Heart left ventricle (tissue), 16 donors: Measurements from ENCODE around the gene BHLHE40. TPM values are rescaled to one million over a fixed set of nuclear protein-coding genes. Genes with fewer than 3 reads are reported as not detected.

Experiments used
- ATAC-seq, 4 donors: fragments of 200-7000 bp; cut with Tn5 transposase; one replicate each; pipeline ENCODE4 v1.9.1; 2020 to 2022; ENCODE audit warnings: moderate library complexity in 4 of 4, mild to moderate bottlenecking in 3 of 4, moderate number of reproducible peaks in 1 of 4
- DNase-seq, 5 donors: peaks; one replicate each; pipeline ENCODE4 v3.0.0-alpha.2; 2020
- H3K27ac ChIP-seq, 12 donors: fragments of 200-600 bp; sonication (generic) in 4 of 12; one replicate each; pipeline versions ENCODE4 v1.5.0 to v1.8.0; 2016 to 2022; ENCODE audit warnings: mild to moderate bottlenecking in 2 of 12
- H3K27me3 ChIP-seq, 9 donors: fragments of 200-600 bp; sonication (generic) in 2 of 9; one replicate each; pipeline versions ENCODE4 v1.5.1 to v1.8.0; 2016 to 2022; ENCODE audit warnings: mild to moderate bottlenecking in 3 of 9
- H3K36me3 ChIP-seq, 9 donors: fragments of 200-600 bp; sonication (generic) in 2 of 9; one replicate each; pipeline versions ENCODE4 v1.5.0 to v1.8.0; 2018 to 2022; ENCODE audit warnings: mild to moderate bottlenecking in 2 of 9
- H3K4me1 ChIP-seq, 12 donors: fragments of 200-600 bp; sonication (generic) in 4 of 12; one replicate each; pipeline versions ENCODE4 v1.5.0 to v1.8.0; 2016 to 2022; ENCODE audit warnings: mild to moderate bottlenecking in 3 of 12
- H3K4me3 ChIP-seq, 12 donors: fragments of 200-600 bp; sonication (generic) in 4 of 12; one replicate each; pipeline versions ENCODE4 v1.5.0 to v1.8.0; 2017 to 2022; ENCODE audit warnings: mild to moderate bottlenecking in 9 of 12, moderate library complexity in 4 of 12
- H3K9me3 ChIP-seq, 12 donors: fragments of 200-600 bp; sonication (generic) in 4 of 12; one replicate each; pipeline versions ENCODE4 v1.5.0 to v1.8.0; 2016 to 2022; ENCODE audit warnings: mild to moderate bottlenecking in 1 of 12
- CTCF ChIP-seq, 12 donors: fragments of 200-600 bp; sonication (generic) in 4 of 12; IDR thresholded peaks; one replicate each; pipeline versions ENCODE4 v1.5.0 to v1.8.0; 2018 to 2022; ENCODE audit warnings: antibody characterized with exemption in 12 of 12, mild to moderate bottlenecking in 5 of 12
- POLR2A ChIP-seq, 2 donors: fragments of 450-650 bp; IDR thresholded peaks; one replicate each; pipeline ENCODE4 v1.6.1; 2017; ENCODE audit warnings: antibody characterized with exemption in 2 of 2, mild to moderate bottlenecking in 2 of 2, moderate library complexity in 2 of 2
- WGBS, 4 donors: extraction: QIAGEN DNeasy Blood & Tissue Kit in 2 of 4; methylation state at CpG; one replicate each; pipeline versions ENCODE4 v1.1.5 to v1.1.7; 2013 to 2018; 5-methylcytosine and 5-hydroxymethylcytosine counted together
- intact Hi-C, 10 donors: fragments of 100-400 bp; cut with DNase I; formaldehyde crosslinking; loops; one replicate each; pipeline versions ENCODE4 v1.11.1 to v1.14.2; 2022
- polyA plus RNA-seq, 2 donors: library from polyadenylated mRNA; stranded (reverse); fragments of 200-250 nt; gene quantifications; one replicate each; pipeline ENCODE4 v1.2.3, GENCODE V29; 2013
- total RNA-seq, 9 donors: library from RNA; depleted of rRNA in 2 of 9; stranded (reverse); fragments of >200 nt in 2 of 9; fragmentation: NEBNext Ultra II Directional in 3 of 9; extraction: Animal tissue kit (Norgen Biotek cat#: 25700) in 3 of 9; gene quantifications; one replicate each; pipeline versions ENCODE4 v1.1.0 to v1.2.4, GENCODE V29; 2016 to 2023
- donor health status: ischemic (EF 13 %, LVEDD 7.1; RV severe dilation, severe dysfunction).
- donor health status: healthy with polysubstance abuse.
- donor health status: DM: no; HTN: yes; CAD: no.
- donor health status: DM: no; HTN: no; CAD: no.
- donor health status: ischemic (EF 25% LVEDD 6.9; RV normal size, moderate dysfunction).
- donor health status: ischemic (EF 25% LVEDD 5.7; RV mildly dilated, moderate dysfunction).
- donor health status: healthy.
- donor health status: DM: yes; HTN: yes; CAD: no.
- donor health status: ischemic (EF 35%, LVEDD 5.7; RV mildly dilated, moderate dysfunction).
- donor health status: nonischemic (EF 11% LVEDD 7.7; RV severe dilation, severe dysfunction).
- donor health status: DM: yes; HTN: yes; CAD: no.
- donor health status: PGD.
- donor health status: ischemic (EF 29% LVEDD 5.4; RV normal size, mild dysfunction).
- donor health status: nonischemic (EF 23%, LVEDD 6.1; RV moderate dilation, normal function).

Gene BHLHE40
- total and polyA plus RNA-seq, 11 donors = 8.5 to 109 (median 33.8) TPM

DNA sequence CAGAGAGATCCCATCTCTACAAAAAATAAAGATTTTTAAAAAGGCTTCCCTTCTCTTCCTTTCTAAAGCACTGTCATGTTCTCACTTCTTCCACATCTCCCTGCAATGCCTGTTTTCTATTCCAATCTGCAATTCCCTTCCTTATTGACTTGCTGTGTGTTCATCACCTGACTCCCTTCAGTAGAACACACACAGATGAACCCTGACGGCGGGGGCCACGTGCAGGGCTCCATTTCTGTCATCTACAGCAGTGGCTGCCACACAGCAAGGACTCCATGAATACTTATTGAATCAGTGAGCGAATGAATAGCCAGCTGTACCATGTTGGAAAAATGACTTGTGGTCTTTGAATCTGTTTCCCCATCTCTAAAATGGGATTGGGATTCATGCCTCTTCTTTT lies 26.1 kb downstream of the BHLHE40 start:
- Histone ChIP-seq H3K4me1 (peaks cover 0 to 24% (median 0%) of the 10 kb centered on the region in 12 donors), H3K9me3 (no peaks in the 10 kb centered on the region), H3K36me3 (no peaks in the 10 kb centered on the region), H3K4me3 (no peak overlapping the region), H3K27ac (no peak overlapping the region), H3K27me3 (no peaks in the 10 kb centered on the region)
- DNase-seq (no peak), ATAC-seq (no peak)
- TF ChIP-seq CTCF (IDR thresholded peaks at IDR 0.05) (no peak), POLR2A (IDR thresholded peaks at IDR 0.05) (no peak)
- intact Hi-C loops = no loop called here
- WGBS, 4 donors = 69 to 71% (median 69%) methylated on average over 4 of the region's 4 CpGs

- H3K4me3 ChIP-seq = no peak overlapping the region
- no peaks in the 10 kb centered on the region for H3K36me3 ChIP-seq
- no peaks in the 10 kb centered on the region for H3K9me3 ChIP-seq
- WGBS, 4 donors = 69 to 72% (median 71%) methylated on average over 5 to 9 of the region's 9 CpGs
- H3K27me3 ChIP-seq = no peaks in the 10 kb centered on the region
- peaks cover 0 to 39% (median 3%) of the 10 kb centered on the region in 12 donors for H3K4me1 ChIP-seq
- peak in 3 of 4 donors; percentile 23 to 45 (median 26) for ATAC-seq
- H3K27ac ChIP-seq = peak overlapping the region in 1 of 12 donors; percentile 58
- intact Hi-C loops = no loop called here
- TF ChIP-seq POLR2A (IDR thresholded peaks at IDR 0.05) = no peak
- no peak for TF ChIP-seq CTCF (IDR thresholded peaks at IDR 0.05)
- DNase-seq = no peak
Observed at GRCh38 chr3:5006755-5007202, 27.5 kb downstream of the BHLHE40 start.

- DNase-seq (no peak), ATAC-seq (no peak)
- intact Hi-C loops = no loop called here
- no peak overlapping the region for H3K4me3 ChIP-seq
- peaks cover 0 to 45% (median 6%) of the 10 kb centered on the region in 12 donors for H3K4me1 ChIP-seq
- H3K27ac ChIP-seq = no peak overlapping the region
- no peaks in the 10 kb centered on the region for H3K36me3 ChIP-seq
- no peaks in the 10 kb centered on the region for H3K27me3 ChIP-seq
- TF ChIP-seq POLR2A (IDR thresholded peaks at IDR 0.05) (no peak), CTCF (IDR thresholded peaks at IDR 0.05) (no peak)
- WGBS, 4 donors = 80 to 97% (median 88%) methylated on average over 6 of the region's 6 CpGs
- H3K9me3 ChIP-seq = no peaks in the 10 kb centered on the region
Observed at GRCh38 chr3:5007873-5008272, 28.6 kb downstream of the BHLHE40 start.

GRCh38 chr3:5009506-5010109 lies 30.4 kb downstream of the BHLHE40 start:
- DNase-seq (no peak), ATAC-seq (peak in 2 of 4 donors; percentile 6 to 44)
- peaks cover 0 to 55% (median 11%) of the 10 kb centered on the region in 12 donors for H3K4me1 ChIP-seq
- H3K9me3 ChIP-seq = no peaks in the 10 kb centered on the region
- 79 to 87% (median 81%) methylated on average over 12 of the region's 12 CpGs for WGBS, 4 donors
- H3K27me3 ChIP-seq = no peaks in the 10 kb centered on the region
- intact Hi-C loops = no loop called here
- H3K4me3 ChIP-seq = no peak overlapping the region
- H3K27ac ChIP-seq = no peak overlapping the region
- H3K36me3 ChIP-seq = no peaks in the 10 kb centered on the region
- TF ChIP-seq POLR2A (IDR thresholded peaks at IDR 0.05) (no peak), CTCF (IDR thresholded peaks at IDR 0.05) (no peak)
